Endothelial cell of umbilical vein (primary cell): Measurements from ENCODE around the gene SH3BGRL2. TPM values are rescaled to one million over a fixed set of nuclear protein-coding genes. Genes with fewer than 3 reads are reported as not detected.

Experiments used
- BruUV-seq: library from RNA; stranded (reverse); fragments of 400-500 nt; replicated peaks from 2 replicates; lab custom pipeline; 2021; lab: Mats Ljungman, UMichigan
- CTCF ChIA-PET: fragments of 300-600, 350-600 bp; sonication (Branson Sonifier 250); formaldehyde crosslinking; loops from one replicate; lab custom pipeline; 2021; ENCODE audit warnings: antibody characterized with exemption, inconsistent platforms; lab: Charles Lee
- POLR2A ChIA-PET: fragments of 300-600, 350-600 bp; sonication (Branson Sonifier 250); formaldehyde crosslinking; loops from one replicate; lab custom pipeline; 2021; ENCODE audit warnings: antibody characterized with exemption, inconsistent platforms; lab: Charles Lee
- DNase-seq: peaks from one replicate; pipeline ENCODE4 v3.0.0-alpha.2; 2011; ENCODE audit warnings: low read depth, low spot score
- FAIRE-seq: peaks from 2 replicates; lab custom pipeline; 2011; peaks lifted over from hg19 to GRCh38; lab: Jason Lieb, UNC
- H2AFZ ChIP-seq: 2 replicates; pipeline ENCODE4 v1.6.0; 2012; ENCODE audit warnings: low read depth, low read length, control low read depth, inconsistent platforms
- H3K27ac ChIP-seq: 2 replicates; pipeline ENCODE4 v1.5.1; 2011; ENCODE audit warnings: low read depth, mild to moderate bottlenecking, control low read depth, low read length, moderate library complexity; ENCODE audit not compliant: insufficient read depth
- H3K27me3 ChIP-seq, 2 experiments: 2 replicates each; pipeline versions ENCODE4 v1.6.0 to v1.6.1; 2011; ENCODE audit warnings: low read length in 2 of 2, mixed read lengths in 1 of 2; ENCODE audit not compliant: control insufficient read depth in 2 of 2, insufficient read depth in 2 of 2
- H3K36me3 ChIP-seq, 2 experiments: 2 replicates in 1 of 2; 3 replicates in 1 of 2; pipeline ENCODE4 v1.5.1; 2011; ENCODE audit warnings: low read length in 2 of 2, mild to moderate bottlenecking in 1 of 2, moderate library complexity in 1 of 2; ENCODE audit not compliant: control insufficient read depth in 2 of 2, insufficient read depth in 2 of 2; ENCODE audit errors: extremely low read depth in 1 of 2
- H3K4me1 ChIP-seq: 3 replicates; pipeline ENCODE4 v1.5.1; 2011; ENCODE audit warnings: mild to moderate bottlenecking, low read length; ENCODE audit not compliant: control insufficient read depth, insufficient read depth; ENCODE audit errors: extremely low read depth
- H3K4me2 ChIP-seq: 2 replicates; pipeline ENCODE4 v1.6.1; 2011; ENCODE audit warnings: low read length, control low read depth, mixed read lengths; ENCODE audit not compliant: insufficient read depth
- H3K4me3 ChIP-seq, 3 experiments: fragments of 200-600 bp in 1 of 3; sonication (generic), shearing (Covaris generic) in 1 of 3; replicated peaks in 1 of 3; 2 replicates each; pipeline ENCODE4 v1.5.1; 2011 to 2016; ENCODE audit warnings: control low read depth in 3 of 3, low read length in 3 of 3, mild to moderate bottlenecking in 2 of 3, inconsistent platforms in 1 of 3, low read depth in 1 of 3, moderate library complexity in 1 of 3; ENCODE audit not compliant: insufficient read depth in 1 of 3
- H3K79me2 ChIP-seq: 2 replicates; pipeline ENCODE4 v1.6.0; 2012; ENCODE audit warnings: low read length, inconsistent platforms; ENCODE audit not compliant: control insufficient read depth, insufficient read depth
- H3K9ac ChIP-seq: replicated peaks from 2 replicates; pipeline ENCODE3; 2011; ENCODE audit warnings: low read length, control low read depth; ENCODE audit not compliant: insufficient read depth; ENCODE audit errors: extremely low read depth
- H3K9me1 ChIP-seq: replicated peaks from 3 replicates; pipeline ENCODE4 v1.6.0; 2011; ENCODE audit warnings: mild to moderate bottlenecking, low read length; ENCODE audit not compliant: control insufficient read depth, insufficient read depth; ENCODE audit errors: extremely low read depth
- H3K9me3 ChIP-seq: replicated peaks from 2 replicates; pipeline ENCODE4 v1.5.1; 2012; ENCODE audit warnings: low read length, inconsistent platforms; ENCODE audit not compliant: control insufficient read depth, insufficient read depth
- H4K20me1 ChIP-seq: replicated peaks from 2 replicates; pipeline ENCODE3; 2011; ENCODE audit warnings: mild to moderate bottlenecking, low read length; ENCODE audit not compliant: control insufficient read depth, insufficient read depth; ENCODE audit errors: extremely low read depth
- FOS ChIP-seq: IDR thresholded peaks from 2 replicates; pipeline ENCODE4 v1.6.1; 2011; ENCODE audit warnings: mild to moderate bottlenecking, low read length, moderate library complexity, borderline replicate concordance; ENCODE audit not compliant: insufficient read depth
- GATA2 ChIP-seq: IDR thresholded peaks from 2 replicates; pipeline ENCODE4 v1.7.0; 2011; ENCODE audit warnings: low read depth, mild to moderate bottlenecking, moderate library complexity, mixed read lengths, low read length; ENCODE audit not compliant: insufficient read length, insufficient read depth
- JUN ChIP-seq: IDR thresholded peaks from 2 replicates; pipeline ENCODE4 v1.6.1; 2011; ENCODE audit warnings: borderline replicate concordance, low read depth; ENCODE audit not compliant: insufficient read length, insufficient read depth
- MAX ChIP-seq: IDR thresholded peaks from 2 replicates; pipeline ENCODE4 v1.6.1; 2011; ENCODE audit not compliant: insufficient read depth, insufficient read length
- MYC ChIP-seq: IDR thresholded peaks from one replicate; pipeline ENCODE4 v1.6.1; 2011; ENCODE audit warnings: mild to moderate bottlenecking, low read depth, low read length
- POLR2A ChIP-seq: IDR thresholded peaks from 2 replicates; pipeline ENCODE4 v1.6.1; 2012; ENCODE audit warnings: low read depth, mild to moderate bottlenecking, control low read depth, low read length
- POLR2AphosphoS5 ChIP-seq: IDR thresholded peaks from 2 replicates; pipeline ENCODE4 v1.6.1; 2012; ENCODE audit warnings: low read depth, mild to moderate bottlenecking, control low read depth, low read length, moderate library complexity; ENCODE audit not compliant: insufficient read depth
- dilution Hi-C: fragments of 300-500 bp; cut with MboI; formaldehyde crosslinking; loops from one replicate; pipeline ENCODE4 v1.15.0; 2019; ENCODE audit warnings: low sequenced_read_pairs; ENCODE audit not compliant: extremely low pct_ligation_motif_present
- intact Hi-C: fragments of 100-400 bp; cut with micrococcal nuclease; formaldehyde crosslinking; loops from one replicate; pipeline ENCODE4 v1.10.0; 2022
- polyA plus RNA-seq, 4 experiments: library from polyadenylated mRNA; depleted of rRNA in 3 of 4; stranded (reverse) in 3 of 4; unstranded in 1 of 4; fragments of >200 nt; gene quantifications; 2 replicates each; pipeline versions ENCODE4 v1.2.1 to v1.2.3, GENCODE V29; 2011 to 2012; ENCODE audit warnings: missing spikeins in 1 of 4
- total RNA-seq: library from RNA; stranded (reverse); gene quantifications from 2 replicates; pipeline ENCODE4 v1.2.3, GENCODE V29; 2021

SH3BGRL2 gene
- total and polyA plus RNA-seq, 2 donors (not counting 3 experiments of a cell fraction or from before 2014, with no cell fraction given): 3.2 to 10.7 TPM

- ChIA-PET POLR2A (no interaction called here), CTCF (interaction anchor here (0.8 to 2.4 kb wide), 5 partner anchors 15 to 233 kb away, joined by 3 to 11 read pairs (median 4); no protein-coding TSS in a partner anchor)
- Histone ChIP-seq H3K27me3 (no peaks in the 10 kb centered on the region), H3K9me3 (no peaks in the 10 kb centered on the region), H2AFZ (no peak overlapping the region), H3K36me3 (no peaks in the 10 kb centered on the region), H3K4me2 (peak overlapping the region; percentile 60), H3K4me3 (peak overlapping the region in 1 of 3 experiments; percentile 14), H3K9ac (peak overlapping the region; percentile 25), H3K4me1 (peaks cover 39% of the 10 kb centered on the region), H3K79me2 (peaks cover 30% of the 10 kb centered on the region), H3K9me1 (no peaks in the 10 kb centered on the region), H3K27ac (peak overlapping the region; percentile 51), H4K20me1 (no peaks in the 10 kb centered on the region)
- dilution Hi-C loops: no loop called here
- TF ChIP-seq MAX (no peak), POLR2A (peak; percentile 37)
- peak; percentile 65 for FAIRE-seq
- intact Hi-C loops: loop anchor here (2.0 to 5.0 kb wide), 3 partner anchors 36 to 557 kb away; partner anchors contain the start of gene PHIP
- BruUV-seq: no TSS peak
- peak; percentile 51 for DNase-seq
These were observed 3.5 kb downstream of the SH3BGRL2 start for GRCh38 chr6:79634491-79635231.

GRCh38 chr6:79635232-79635543 is 4.1 kb downstream of the SH3BGRL2 start:
- dilution Hi-C loops (no loop called here), intact Hi-C loops (loop anchor here (2.0 kb wide), 2 partner anchors 36 to 78 kb away; no protein-coding TSS in a partner anchor)
- DNase-seq (peak; percentile 67), FAIRE-seq (peak; percentile 80)
- ChIA-PET POLR2A (no interaction called here), CTCF (interaction anchor here (0.8 to 2.4 kb wide), 5 partner anchors 14 to 233 kb away, joined by 3 to 11 read pairs (median 4); no protein-coding TSS in a partner anchor)
- BruUV-seq: no TSS peak
- Histone ChIP-seq H3K4me2 (peak overlapping the region; percentile 60), H2AFZ (no peak overlapping the region), H3K9ac (peak overlapping the region; percentile 25), H3K27me3 (no peaks in the 10 kb centered on the region), H3K4me3 (peak overlapping the region in 1 of 3 experiments; percentile 14), H3K79me2 (peaks cover 33% of the 10 kb centered on the region), H3K27ac (peak overlapping the region; percentile 51), H3K4me1 (peaks cover 43% of the 10 kb centered on the region), H3K36me3 (no peaks in the 10 kb centered on the region), H4K20me1 (no peaks in the 10 kb centered on the region), H3K9me3 (no peaks in the 10 kb centered on the region), H3K9me1 (no peaks in the 10 kb centered on the region)
- TF ChIP-seq MYC (no peak), POLR2A (no peak), FOS (peak; percentile 92), GATA2 (peak; percentile 60), JUN (peak; percentile 74), POLR2AphosphoS5 (peak; percentile 23)
